GM21723 (cell line): ENCODE data around the gene VPS26C.
A peak's percentile ranks its signal among the peaks of the same experiment; 100 is the strongest.

Source experiments
- ATAC-seq: cut with Tn5 transposase; IDR thresholded peaks from one replicate; pipeline ENCODE4 v1.9.1; 2021; ENCODE audit warnings: mild to moderate bottlenecking, moderate library complexity; ENCODE audit not compliant: unreplicated experiment

The VPS26C gene

DNA sequence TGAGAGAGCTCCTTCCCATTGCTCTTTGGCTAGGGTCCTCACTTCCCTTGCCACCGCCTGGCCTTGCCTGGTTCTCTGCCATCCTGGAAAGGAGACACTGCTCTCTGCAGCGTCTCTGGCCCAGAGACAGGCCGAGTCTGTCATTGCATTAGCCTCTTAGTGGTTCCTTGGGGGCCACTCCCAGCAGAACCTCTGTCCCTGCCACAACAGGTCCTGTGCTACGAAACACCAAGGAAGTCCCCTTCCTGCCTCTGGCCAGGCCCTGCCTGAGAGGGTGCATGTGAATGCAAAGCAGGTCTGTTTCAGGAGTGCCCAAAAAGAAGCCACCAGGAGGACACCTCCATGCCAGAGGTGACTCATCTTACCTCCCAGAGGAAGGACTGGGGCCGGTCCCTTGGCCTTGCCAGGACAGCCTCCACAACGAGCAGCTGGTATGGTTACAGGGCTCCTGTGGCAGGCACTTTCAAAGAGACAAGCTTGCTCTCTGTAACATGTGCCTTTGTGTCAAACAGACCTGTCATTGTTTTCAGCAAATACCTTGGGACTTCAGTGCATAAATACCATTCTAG is 59.6 kb downstream of the VPS26C start:
- peak; percentile 57 for ATAC-seq

- ATAC-seq: no peak
Measured at GRCh38 chr21:37206496-37206895, 60.6 kb downstream of the VPS26C start.

DNA sequence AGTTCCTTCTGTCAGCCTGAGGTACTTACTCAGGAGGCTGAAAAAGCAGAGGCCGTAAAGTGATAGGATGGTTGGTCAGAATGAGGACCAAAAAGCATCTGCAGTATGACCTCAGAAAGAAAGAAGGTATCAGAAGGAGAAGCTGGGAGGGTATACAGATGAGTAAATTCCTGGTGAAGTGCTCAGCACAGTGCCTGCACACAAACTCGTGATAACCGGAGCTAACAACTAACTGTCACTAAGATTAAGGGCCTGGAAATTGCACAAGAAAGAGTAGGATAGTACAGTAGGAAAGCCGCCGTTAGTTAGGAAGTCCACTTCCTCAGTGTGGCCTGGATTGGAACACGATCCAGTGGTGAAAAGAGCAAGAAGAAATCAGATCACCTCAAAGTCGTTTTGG is 62.6 kb downstream of the VPS26C start:
- no peak for ATAC-seq

DNA sequence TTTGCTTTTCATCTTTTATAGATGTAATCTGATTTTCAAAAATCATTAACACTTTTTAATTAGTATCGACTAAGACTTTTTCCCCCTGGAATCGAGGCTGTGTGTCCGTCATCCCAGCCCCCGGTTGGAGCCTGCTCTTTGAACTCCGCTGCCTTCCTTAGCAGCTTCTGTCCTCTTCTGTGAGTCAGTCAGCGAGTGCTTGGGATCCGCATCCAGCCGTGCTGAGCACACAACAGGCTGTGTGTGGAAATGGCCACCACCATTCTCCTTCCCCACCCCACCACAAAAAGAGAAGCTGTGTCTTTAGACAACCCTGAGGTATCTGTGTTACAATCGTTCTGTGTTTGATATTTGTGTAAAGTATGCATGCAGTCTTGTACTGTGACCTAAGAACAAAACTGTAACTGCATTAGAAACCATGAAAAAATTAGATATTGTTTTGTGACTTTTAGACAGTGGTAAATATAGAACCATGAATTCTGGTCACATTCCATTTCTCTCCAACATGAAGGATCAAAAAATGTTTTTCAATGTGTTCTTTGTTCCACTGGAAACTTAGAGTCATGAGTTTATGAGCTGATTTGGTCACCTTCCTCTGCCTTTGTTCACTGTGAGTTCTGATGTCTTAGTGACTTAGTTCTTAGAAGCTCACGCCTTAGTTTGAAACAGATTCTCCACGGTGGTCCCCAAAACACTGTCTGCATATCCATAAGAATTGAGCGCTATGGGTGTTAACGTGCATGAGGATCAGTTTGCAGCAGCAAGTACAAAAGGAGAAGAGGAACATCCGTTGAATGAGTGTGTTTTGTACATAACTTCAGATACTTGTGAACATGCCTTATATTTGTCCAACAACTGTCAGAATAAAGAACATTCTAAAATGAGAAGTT is 64.7 kb downstream of the VPS26C start:
- ATAC-seq: no peak

DNA sequence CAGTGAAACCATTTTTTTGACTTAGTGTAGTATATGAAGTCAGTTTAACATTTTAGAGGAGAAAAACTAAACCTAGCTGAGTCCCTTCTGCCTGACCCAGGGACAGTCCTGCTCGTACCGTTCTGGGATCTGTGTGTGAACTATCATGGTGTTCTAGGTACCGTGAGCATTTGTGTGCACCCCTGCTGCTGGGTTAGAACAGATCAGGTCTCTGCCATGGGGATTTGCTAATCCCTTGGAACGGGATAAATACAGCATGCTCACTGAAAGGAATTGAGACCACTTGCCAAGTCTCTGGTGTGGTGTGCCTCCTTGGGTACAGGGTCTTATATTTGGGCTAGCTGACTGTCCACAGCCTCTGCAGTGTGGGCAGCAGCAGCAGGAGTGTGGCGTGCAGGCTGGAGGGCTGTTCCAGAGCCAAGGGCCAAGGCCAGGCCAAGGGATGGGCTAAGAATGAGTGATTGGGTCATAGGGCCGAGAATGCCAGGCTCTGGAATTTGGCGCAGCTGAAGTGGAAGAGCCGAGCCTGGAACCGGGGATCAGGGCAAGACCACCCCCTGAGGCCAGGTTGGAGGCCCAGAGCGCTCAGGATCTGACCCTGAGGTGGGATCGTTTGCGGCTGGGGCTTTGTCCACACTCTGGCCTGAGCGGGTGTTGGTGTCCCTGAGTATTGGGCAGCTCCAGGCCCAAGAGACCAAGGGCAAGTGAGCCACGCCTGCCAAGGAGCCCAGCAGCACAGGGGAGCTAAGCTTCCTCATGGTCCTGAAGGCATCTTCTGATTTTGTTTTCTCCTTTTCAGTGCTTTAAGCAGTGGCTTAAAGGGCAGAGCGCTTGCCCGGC is 66.3 kb downstream of the VPS26C start:
- no peak for ATAC-seq

DNA sequence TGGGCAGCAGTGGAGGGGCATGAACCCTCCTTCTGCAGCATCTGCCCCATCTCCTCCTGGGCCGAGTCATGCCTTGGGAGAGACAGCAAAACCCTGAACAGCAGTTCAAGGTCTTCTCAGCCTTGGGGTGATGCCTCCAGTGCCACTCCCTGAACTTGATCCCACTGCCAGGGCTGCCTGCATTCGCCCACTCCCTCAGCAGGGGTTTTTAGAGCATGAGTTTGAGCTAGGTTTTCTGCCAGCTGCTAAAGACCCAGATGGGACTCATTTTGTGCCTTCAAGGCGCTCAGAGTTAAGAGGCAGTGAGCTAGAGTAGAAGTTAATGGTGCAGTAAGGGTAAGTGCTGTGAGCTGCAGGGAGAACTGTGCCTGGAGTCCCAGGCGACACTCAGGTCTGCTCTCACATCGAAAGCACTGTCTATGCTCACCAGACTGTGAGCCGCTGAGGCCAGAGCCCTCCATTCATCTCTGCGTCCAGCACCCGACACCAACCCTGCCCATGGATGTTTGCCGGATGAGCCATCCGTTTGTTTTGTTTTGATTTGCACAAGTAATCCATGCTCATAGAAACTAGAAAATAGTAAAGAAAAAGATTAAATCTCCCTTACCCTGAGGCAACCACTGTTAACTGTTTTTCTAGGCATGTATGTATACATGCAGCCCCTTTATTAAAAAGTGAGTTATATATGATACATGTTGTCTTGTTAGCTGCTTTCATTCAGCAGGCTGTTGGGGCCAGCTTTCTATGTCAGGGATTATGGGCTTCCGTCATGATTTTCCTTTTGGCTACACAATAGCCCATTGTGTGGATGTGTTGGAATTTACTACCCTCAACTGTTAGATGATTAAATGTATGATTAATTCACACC is 67.8 kb downstream of the VPS26C start:
- no peak for ATAC-seq

DNA sequence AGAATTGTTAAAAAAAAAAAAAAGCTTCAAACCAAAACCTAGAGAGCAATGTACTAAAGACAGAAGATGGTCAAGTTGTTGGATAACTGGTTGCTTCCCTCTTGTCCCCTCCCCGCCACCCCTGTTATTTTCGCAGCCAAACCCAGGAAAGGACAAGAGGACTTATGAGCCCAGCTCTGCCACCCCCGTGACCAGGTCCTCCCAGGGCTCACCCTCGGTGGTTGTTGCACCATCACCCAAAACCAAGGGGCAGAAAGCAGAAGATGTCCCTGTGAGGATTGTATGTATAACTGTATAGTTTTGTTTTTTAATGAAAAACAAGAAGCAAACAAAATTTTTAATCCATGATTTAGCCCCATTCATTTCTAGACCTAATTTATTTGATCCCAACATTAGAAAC is 69.4 kb downstream of the VPS26C start:
- no peak for ATAC-seq

- no peak for ATAC-seq
Measured at GRCh38 chr21:37196847-37197246, 70.3 kb downstream of the VPS26C start.

GRCh38 chr21:37195610-37196009 is 71.5 kb downstream of the VPS26C start:
- no peak for ATAC-seq

- ATAC-seq: no peak
Measured at GRCh38 chr21:37195059-37195458, 72.1 kb downstream of the VPS26C start.

DNA sequence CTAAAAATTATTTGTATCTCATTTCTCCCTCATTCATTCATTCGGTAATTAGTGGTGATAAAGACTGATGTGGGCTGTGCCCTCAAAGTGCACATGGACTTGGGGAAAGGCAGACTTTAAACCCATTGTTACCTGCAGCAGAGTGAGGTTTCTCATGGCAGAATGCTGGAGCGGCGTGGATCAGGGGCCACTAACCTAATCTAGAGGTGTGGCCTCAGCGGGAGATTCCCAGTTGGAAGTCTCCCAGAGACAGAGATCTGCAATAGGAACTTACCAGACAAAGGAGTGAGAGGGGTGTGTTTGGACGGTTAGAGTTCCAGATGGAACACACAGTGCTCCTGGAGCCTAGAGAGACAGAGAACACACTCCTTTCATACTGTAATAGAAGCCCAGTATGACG is 73.5 kb downstream of the VPS26C start:
- ATAC-seq: no peak

DNA sequence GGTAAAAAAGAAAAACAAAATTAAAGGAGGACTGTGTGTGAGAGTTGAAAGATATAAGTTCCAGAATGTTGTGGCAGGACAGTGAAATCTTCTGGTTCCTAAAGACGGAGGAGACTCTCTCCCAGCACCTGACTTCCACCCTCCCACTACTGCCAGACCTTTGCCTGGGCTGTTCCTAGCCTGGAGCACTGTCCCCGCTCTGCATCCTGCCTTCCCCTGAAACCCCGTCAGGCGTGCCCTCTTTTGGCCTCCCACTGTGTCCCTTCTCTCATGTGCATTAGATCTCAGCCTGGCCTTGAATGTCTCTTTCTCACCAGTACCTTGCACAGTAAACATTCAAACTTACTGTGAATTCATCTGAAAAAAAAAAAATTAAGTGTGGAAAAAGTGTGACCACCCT is 74.1 kb downstream of the VPS26C start:
- ATAC-seq: no peak

DNA sequence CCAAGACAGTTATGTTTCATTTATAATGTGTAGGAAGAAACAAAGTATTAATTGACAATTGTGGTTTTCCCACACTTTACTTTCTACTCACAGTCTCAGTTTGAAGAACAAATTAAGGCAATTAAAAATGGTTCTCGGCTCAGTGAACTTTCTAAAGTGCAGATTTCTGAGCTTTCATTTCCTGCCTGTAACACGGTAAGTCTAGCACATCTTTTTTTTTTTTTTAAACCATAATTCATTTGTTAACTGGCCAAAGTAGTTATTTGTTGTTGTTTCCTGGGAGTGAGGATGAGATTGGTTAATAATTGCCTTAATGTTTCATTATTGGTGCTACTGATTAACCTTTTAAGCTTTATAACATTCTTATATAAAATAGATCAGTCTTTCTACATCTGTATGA is 75.1 kb downstream of the VPS26C start:
- ATAC-seq: no peak

- ATAC-seq: no peak
Measured at GRCh38 chr21:37188825-37189224, 78.3 kb downstream of the VPS26C start.

DNA sequence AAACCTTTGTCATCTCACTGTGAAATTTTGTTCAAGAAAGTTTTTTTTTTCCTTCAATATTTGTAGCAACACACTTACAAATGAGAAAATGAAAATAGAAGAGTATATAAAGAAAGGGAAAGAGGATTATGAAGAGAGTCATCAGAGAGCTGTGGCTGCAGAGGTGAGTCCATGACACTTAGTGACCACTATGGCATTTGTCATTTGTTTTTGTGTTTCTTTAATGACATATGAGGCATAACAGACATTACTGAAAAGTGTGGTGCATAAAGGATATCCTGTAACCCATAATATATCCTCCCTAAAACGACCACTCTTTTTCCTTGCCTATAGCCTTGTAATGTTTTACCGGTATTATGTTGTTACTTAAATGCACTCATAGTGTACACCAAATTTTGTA is 80.2 kb downstream of the VPS26C start:
- ATAC-seq: no peak

DNA sequence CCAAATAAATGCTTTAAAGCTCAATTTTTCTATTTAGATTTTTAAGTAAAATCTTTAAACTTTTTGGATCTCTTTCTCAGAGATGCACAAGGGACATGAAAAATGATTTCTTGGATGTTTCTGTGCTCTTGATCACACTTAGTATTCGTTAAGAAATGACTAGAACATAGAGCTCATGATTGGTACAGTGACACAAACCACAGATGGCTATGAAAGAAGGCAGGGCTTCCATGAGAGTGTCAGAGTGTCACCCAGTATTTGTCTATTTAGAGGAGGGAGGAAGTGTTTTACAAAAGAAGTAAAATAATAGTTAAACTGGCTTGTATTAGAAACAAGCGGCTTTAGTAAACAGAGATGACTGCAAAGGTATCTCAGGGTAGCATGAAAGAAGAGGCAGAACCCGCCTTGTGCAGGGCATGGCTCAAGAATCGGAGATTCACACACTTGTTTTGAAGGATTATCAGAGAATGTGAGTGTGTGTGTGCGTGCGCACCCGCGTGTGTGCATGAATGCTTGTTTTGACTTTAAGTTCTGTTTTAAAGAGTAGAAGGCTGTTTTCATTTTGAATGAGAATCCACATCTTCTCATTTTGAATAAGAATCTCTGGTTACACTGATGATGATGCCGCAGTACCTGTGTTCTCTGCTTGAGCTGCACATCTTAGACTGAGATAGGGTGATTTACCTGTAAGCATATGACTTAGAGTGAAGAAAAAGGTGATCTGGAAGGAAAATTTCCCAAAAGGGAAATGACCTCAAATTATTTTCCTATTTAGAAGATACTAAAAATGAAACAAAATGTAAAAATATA is 82.1 kb downstream of the VPS26C start:
- ATAC-seq: no peak

GRCh38 chr21:37183749-37184148 is 83.4 kb downstream of the VPS26C start:
- no peak for ATAC-seq

DNA sequence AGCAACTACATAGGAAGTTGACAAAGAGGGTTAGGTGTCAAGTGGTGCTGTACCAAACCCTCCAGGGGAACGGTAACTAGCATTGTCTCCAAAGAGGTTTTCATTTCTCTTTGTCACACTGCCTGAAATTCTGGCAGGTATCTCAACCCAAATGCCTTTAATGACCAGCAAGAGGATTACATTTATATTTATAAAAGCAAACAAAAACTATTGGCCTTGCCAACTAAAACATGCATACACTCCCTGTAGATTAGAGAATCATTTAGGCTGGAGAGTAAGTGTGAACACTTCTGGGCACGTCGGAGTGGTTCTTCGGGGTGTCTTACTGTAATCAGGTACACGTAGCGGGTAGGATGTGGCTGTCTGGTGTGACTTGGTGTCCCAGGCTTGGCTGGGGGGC is 84.9 kb downstream of the VPS26C start:
- ATAC-seq: no peak

GRCh38 chr21:37181059-37181458 is 86.1 kb downstream of the VPS26C start:
- ATAC-seq: no peak

GRCh38 chr21:37176716-37177115 is 90.4 kb downstream of the VPS26C start:
- ATAC-seq: no peak
